H1 (cell line): ENCODE data around the gene SPINDOC. TPM values are rescaled to one million over a fixed set of nuclear protein-coding genes. Genes with fewer than 3 reads are reported as not detected.
A peak's percentile ranks its signal among the peaks of the same experiment; 100 is the strongest.

ENCODE experiments used
- CTCF ChIA-PET: fragments of 300-600 bp; sonication (Branson Sonifier 250); formaldehyde crosslinking; loops from one replicate; lab custom pipeline; 2021; ENCODE audit not compliant: partially characterized antibody; lab: Charles Lee
- POLR2A ChIA-PET: fragments of 300-600 bp; sonication (Branson Sonifier 250); formaldehyde crosslinking; loops from one replicate; lab custom pipeline; 2021; ENCODE audit warnings: inconsistent platforms; ENCODE audit not compliant: partially characterized antibody; lab: Charles Lee
- DNase-seq, 2 experiments: peaks; one replicate each; pipeline versions ENCODE4 v3.0.0 to v3.0.0-alpha.2; 2010 to 2022; ENCODE audit warnings: low spot score in 2 of 2, low read depth in 1 of 2, mixed read lengths in 1 of 2
- FAIRE-seq: peaks from 2 replicates; lab custom pipeline; 2011; peaks lifted over from hg19 to GRCh38; lab: Jason Lieb, UNC
- H2AFZ ChIP-seq: 2 replicates; pipeline ENCODE4 v1.8.1; 2012; ENCODE audit warnings: low read length, inconsistent platforms
- H2AK5ac ChIP-seq: 2 replicates; pipeline ENCODE4 v1.6.1; 2013; ENCODE audit warnings: low read depth, low read length
- H2BK120ac ChIP-seq: replicated peaks from 2 replicates; pipeline ENCODE3; 2013; ENCODE audit warnings: low read depth, low read length, inconsistent platforms
- H2BK12ac ChIP-seq: 2 replicates; pipeline ENCODE4 v1.6.1; 2013; ENCODE audit warnings: low read depth, low read length
- H2BK15ac ChIP-seq: 2 replicates; pipeline ENCODE4 v1.6.1; 2013; ENCODE audit warnings: low read length
- H2BK20ac ChIP-seq: 2 replicates; pipeline ENCODE4 v1.6.1; 2013; ENCODE audit warnings: low read length
- H2BK5ac ChIP-seq: 2 replicates; pipeline ENCODE4 v1.6.1; 2013; ENCODE audit warnings: low read depth, low read length
- H3K14ac ChIP-seq: 2 replicates; pipeline ENCODE4 v1.6.1; 2013; ENCODE audit warnings: inconsistent platforms; ENCODE audit not compliant: insufficient read length
- H3K18ac ChIP-seq: 2 replicates; pipeline ENCODE4 v1.6.1; 2013; ENCODE audit warnings: low read length; ENCODE audit errors: extremely low read depth
- H3K23ac ChIP-seq: 2 replicates; pipeline ENCODE4 v1.6.1; 2013; ENCODE audit warnings: inconsistent platforms; ENCODE audit not compliant: insufficient read length
- H3K23me2 ChIP-seq: 2 replicates; pipeline ENCODE4 v1.6.1; 2013; ENCODE audit warnings: low read depth, low read length
- H3K27ac ChIP-seq: 2 replicates; pipeline ENCODE4 v1.6.1; 2011; ENCODE audit warnings: low read depth, low read length, inconsistent platforms
- H3K27me3 ChIP-seq, 4 experiments: replicated peaks in 1 of 4; 1 replicate in 1 of 4; 2 replicates in 3 of 4; pipeline versions ENCODE4 v1.6.1 to v1.8.1; 2011 to 2013; ENCODE audit warnings: low read length in 3 of 4, mild to moderate bottlenecking in 3 of 4, inconsistent platforms in 2 of 4, mixed read lengths in 2 of 4, moderate library complexity in 1 of 4; ENCODE audit not compliant: control insufficient read depth in 3 of 4, insufficient read depth in 3 of 4; ENCODE audit errors: extremely low read depth in 1 of 4
- H3K36me3 ChIP-seq, 4 experiments: 2 replicates each; pipeline versions ENCODE4 v1.6.1 to v1.8.1; 2011 to 2013; ENCODE audit warnings: mild to moderate bottlenecking in 4 of 4, low read length in 3 of 4, moderate library complexity in 2 of 4, control low read depth in 1 of 4, inconsistent platforms in 1 of 4; ENCODE audit not compliant: insufficient read depth in 4 of 4, control insufficient read depth in 2 of 4
- H3K4ac ChIP-seq: replicated peaks from 2 replicates; pipeline ENCODE3; 2013; ENCODE audit warnings: low read length, low read depth, mixed read lengths, inconsistent platforms; ENCODE audit not compliant: insufficient read length
- H3K4me1 ChIP-seq, 4 experiments: replicated peaks in 1 of 4; 1 replicate in 1 of 4; 2 replicates in 3 of 4; pipeline versions ENCODE4 v1.6.1 to v1.8.1; 2011 to 2013; ENCODE audit warnings: low read length in 3 of 4, inconsistent platforms in 2 of 4, mixed read lengths in 1 of 4; ENCODE audit not compliant: insufficient read depth in 4 of 4, control insufficient read depth in 3 of 4
- H3K4me2 ChIP-seq, 2 experiments: 2 replicates each; pipeline versions ENCODE4 v1.6.1 to v1.8.1; 2011 to 2013; ENCODE audit warnings: low read depth in 2 of 2, low read length in 2 of 2, control low read depth in 1 of 2, inconsistent platforms in 1 of 2, mild to moderate bottlenecking in 1 of 2; ENCODE audit not compliant: insufficient read depth in 1 of 2
- H3K4me3 ChIP-seq, 4 experiments: fragments of 200-600, 300-600 bp in 1 of 4; sonication (generic), shearing (Covaris generic), sonication (Bioruptor Twin) in 1 of 4; 2 replicates each; pipeline versions ENCODE4 v1.5.1 to v1.8.1; 2011 to 2016; ENCODE audit warnings: low read length in 4 of 4, low read depth in 3 of 4, control low read depth in 2 of 4, inconsistent platforms in 2 of 4, mild to moderate bottlenecking in 2 of 4, mixed read lengths in 1 of 4, moderate library complexity in 1 of 4; ENCODE audit not compliant: insufficient read depth in 2 of 4; ENCODE audit errors: extremely low read depth in 1 of 4
- H3K56ac ChIP-seq: replicated peaks from 2 replicates; pipeline ENCODE3; 2013; ENCODE audit warnings: low read depth, mild to moderate bottlenecking, mixed read lengths, low read length, inconsistent platforms; ENCODE audit not compliant: insufficient read length
- H3K79me1 ChIP-seq: 2 replicates; pipeline ENCODE4 v1.6.1; 2013; ENCODE audit warnings: low read depth, low read length, control low read depth
- H3K79me2 ChIP-seq, 2 experiments: 2 replicates each; pipeline versions ENCODE4 v1.6.1 to v1.8.1; 2012 to 2013; ENCODE audit warnings: low read length in 2 of 2, mild to moderate bottlenecking in 2 of 2, inconsistent platforms in 1 of 2; ENCODE audit not compliant: insufficient read depth in 2 of 2, control insufficient read depth in 1 of 2
- H3K9ac ChIP-seq, 4 experiments: replicated peaks in 1 of 4; 1 replicate in 1 of 4; 2 replicates in 3 of 4; pipeline versions ENCODE4 v1.6.1 to v1.8.1; 2011 to 2013; ENCODE audit warnings: low read depth in 3 of 4, low read length in 3 of 4, control low read depth in 2 of 4, mild to moderate bottlenecking in 2 of 4, moderate library complexity in 2 of 4, inconsistent platforms in 1 of 4; ENCODE audit errors: extremely low read depth in 1 of 4
- H3K9me3 ChIP-seq, 2 experiments: 2 replicates each; pipeline versions ENCODE4 v1.6.1 to v1.8.1; 2012 to 2013; ENCODE audit warnings: mild to moderate bottlenecking in 2 of 2, moderate library complexity in 2 of 2, control low read depth in 1 of 2, inconsistent platforms in 1 of 2, low read depth in 1 of 2, low read length in 1 of 2, mixed read lengths in 1 of 2; ENCODE audit not compliant: insufficient read depth in 2 of 2
- H4K20me1 ChIP-seq, 2 experiments: replicated peaks in 1 of 2; 2 replicates each; pipeline versions ENCODE3 to v1.8.1; 2011 to 2013; ENCODE audit warnings: inconsistent platforms in 2 of 2, low read length in 2 of 2, mild to moderate bottlenecking in 1 of 2; ENCODE audit not compliant: insufficient read depth in 2 of 2, control insufficient read depth in 1 of 2
- H4K5ac ChIP-seq: 2 replicates; pipeline ENCODE4 v1.6.1; 2013; ENCODE audit warnings: low read length, low read depth, mixed read lengths, inconsistent platforms; ENCODE audit not compliant: insufficient read length
- H4K8ac ChIP-seq: 2 replicates; pipeline ENCODE4 v1.8.0; 2013; ENCODE audit warnings: mild to moderate bottlenecking, moderate library complexity, low read length, inconsistent platforms; ENCODE audit not compliant: insufficient read depth; ENCODE audit errors: extremely low read depth
- H4K91ac ChIP-seq: replicated peaks from 2 replicates; pipeline ENCODE3; 2013; ENCODE audit warnings: low read length, mixed read lengths, inconsistent platforms; ENCODE audit not compliant: insufficient read length
- RAD21 ChIP-seq, 2 experiments: IDR thresholded peaks in 1 of 2; conservative IDR thresholded peaks in 1 of 2; 2 replicates each; pipeline ENCODE4 v1.6.1; 2011; ENCODE audit warnings: low read depth in 2 of 2, low read length in 2 of 2, improper control_type of control experiment in 1 of 2, inconsistent platforms in 1 of 2, mild to moderate bottlenecking in 1 of 2, moderate library complexity in 1 of 2
- TAF7 ChIP-seq: optimal IDR thresholded peaks from 2 replicates; pipeline ENCODE3; 2011; ENCODE audit warnings: low read depth, mild to moderate bottlenecking, inconsistent platforms, low read length, moderate library complexity, borderline replicate concordance
- TCF12 ChIP-seq: IDR thresholded peaks from 2 replicates; pipeline ENCODE4 v1.6.1; 2011; ENCODE audit warnings: low read depth, mild to moderate bottlenecking, low read length
- whole genome bisulfite sequencing, 2 experiments: shearing (Covaris generic) in 1 of 2; methylation state at CpG; one replicate each; pipeline versions ENCODE4 v1.1.6 to v1.1.7; 2013 to 2015; ENCODE audit warnings: low lambda C conversion rate in 2 of 2, mixed read lengths in 2 of 2, inconsistent platforms in 1 of 2, low coverage in 1 of 2, missing lambda C conversion rate in 1 of 2; ENCODE audit not compliant: insufficient replicate concordance in 2 of 2, insufficient coverage in 1 of 2, insufficient read length in 1 of 2; ENCODE audit errors: extremely low coverage in 1 of 2, missing lambda C conversion rate in 1 of 2; 5-methylcytosine and 5-hydroxymethylcytosine counted together
- polyA plus RNA-seq, 7 experiments: library from polyadenylated mRNA; depleted of rRNA in 3 of 7; stranded (reverse) in 5 of 7; unstranded in 2 of 7; fragments of >200 nt in 5 of 7; fragments of 200-250 nt in 2 of 7; gene quantifications; 1 replicate in 5 of 7; 2 replicates in 1 of 7; 4 replicates in 1 of 7; pipeline versions ENCODE4 v1.2.1 to v1.2.3, GENCODE V29; 2011 to 2013; ENCODE audit warnings: missing spikeins in 2 of 7, mixed read lengths in 2 of 7
- total RNA-seq: library from RNA; stranded (reverse); fragmentation: NEBNext Ultra II Directional; extraction: Animal tissue kit (Norgen Biotek cat#: 25700); gene quantifications from 2 replicates; pipeline ENCODE4 v1.2.1, GENCODE V29; 2021

SPINDOC gene
- total and polyA plus RNA-seq, 2 of the 8 experiments (the other 6 are each of a cell fraction or from before 2014, with no cell fraction given), result 78.7 to 99.7 TPM

GRCh38 chr11:63764340-63764678, 48.9 kb upstream of the SPINDOC start:
- Histone ChIP-seq H3K4me2 (peak overlapping the region; percentile 78 to 93), H4K20me1 (peaks cover 21% of the 10 kb centered on the region in 2 experiments), H2BK120ac (no peak overlapping the region), H3K14ac (no peak overlapping the region), H2BK5ac (peak overlapping the region; percentile 73; the same call in 1 of the 2 replicates), H3K9me3 (no peaks in the 10 kb centered on the region), H3K79me2 (peaks cover 0 to 50% of the 10 kb centered on the region in 2 experiments; a peak in 2 of 4 replicates), H3K4me1 (peaks cover 5 to 39% (median 27%) of the 10 kb centered on the region in 4 experiments), H3K23ac (no peak overlapping the region), H2BK20ac (peak overlapping the region; percentile 61; the same call in 1 of the 2 replicates), H2BK12ac (no peak overlapping the region), H4K5ac (peak overlapping the region; percentile 24), H4K91ac (no peak overlapping the region), H3K27ac (no peak overlapping the region), H3K36me3 (peaks cover 0 to 14% (median 0%) of the 10 kb centered on the region in 4 experiments; a peak in 2 of 8 replicates), H2AFZ (no peak overlapping the region), H2BK15ac (no peak overlapping the region; the same call in 1 of the 2 replicates), H4K8ac (0 out of 2 replicates have a peak overlapping the region, but pooled peaks have one; percentile 3), H3K79me1 (peaks cover 9% of the 10 kb centered on the region), H3K27me3 (no peaks in the 10 kb centered on the region), H3K18ac (peak overlapping the region; percentile 24), H3K4ac (no peak overlapping the region), H2AK5ac (peak overlapping the region; percentile 90; the same call in 1 of the 2 replicates), H3K4me3 (peak overlapping the region; percentile 16 to 96 (median 58); a peak in 7 of 8 replicates), H3K9ac (no peak overlapping the region; a peak in 2 of 7 replicates), H3K56ac (no peak overlapping the region), H3K23me2 (peaks cover 9% of the 10 kb centered on the region; the same call in 1 of the 2 replicates)
- FAIRE-seq (no peak), DNase-seq (no peak)
- ChIA-PET CTCF (interaction anchor here (0.6 to 1.2 kb wide), 3 partner anchors 45 to 142 kb away, joined by 3 read pairs; no protein-coding TSS in a partner anchor), POLR2A (interaction anchor here (0.6 to 6.8 kb wide), 27 partner anchors 9 to 443 kb away, joined by 3 to 73 read pairs (median 3); partner anchors contain the start of genes FERMT3 and RCOR2)
- WGBS, 2 experiments, result 8% methylated on average over 7 of the region's 23 CpGs; no CpG with 5 or more reads in 1 of the 2 experiments
- TF ChIP-seq RAD21 (IDR thresholded peaks at IDR 0.05 in 1 of 2, conservative IDR thresholded peaks at IDR 0.05 in 1 of 2; ENCODE audit: low read depth in 2 of 2, low read length in 2 of 2) (no peak), TCF12 (0 out of 2 replicates have a peak, but pooled peaks have one; percentile 3), TAF7 (peak; percentile 19)
